COR-L47 (cell line): ENCODE data around the gene HSF2.

Experiments
- DNase-seq: peaks from one replicate; lab custom pipeline; 2025; lab: John Stamatoyannopoulos, UW

The HSF2 gene

DNA sequence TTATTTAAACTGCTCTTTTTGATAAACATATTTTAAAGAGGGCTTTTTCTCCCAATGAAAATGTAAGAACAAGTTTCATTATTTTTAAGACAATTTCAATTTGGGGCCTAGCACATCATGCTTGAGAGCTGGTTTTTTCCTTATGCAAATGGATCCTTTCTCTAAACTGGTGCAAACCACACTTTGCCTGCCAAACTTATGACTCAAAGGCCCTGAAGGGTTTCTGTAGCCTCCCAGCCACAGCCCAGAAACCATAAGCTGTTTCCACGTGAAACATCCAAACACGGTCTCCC lies 451 bp upstream of the HSF2 start:
- DNase-seq, result no peak

- no peak for DNase-seq
These were observed 634 bp downstream of the HSF2 start for GRCh38 chr6:122400121-122400450.

GRCh38 chr6:122400462-122401089 lies 1.1 kb downstream of the HSF2 start:
- DNase-seq, result no peak

GRCh38 chr6:122401104-122401503 lies 1.7 kb downstream of the HSF2 start:
- DNase-seq, result no peak

DNA sequence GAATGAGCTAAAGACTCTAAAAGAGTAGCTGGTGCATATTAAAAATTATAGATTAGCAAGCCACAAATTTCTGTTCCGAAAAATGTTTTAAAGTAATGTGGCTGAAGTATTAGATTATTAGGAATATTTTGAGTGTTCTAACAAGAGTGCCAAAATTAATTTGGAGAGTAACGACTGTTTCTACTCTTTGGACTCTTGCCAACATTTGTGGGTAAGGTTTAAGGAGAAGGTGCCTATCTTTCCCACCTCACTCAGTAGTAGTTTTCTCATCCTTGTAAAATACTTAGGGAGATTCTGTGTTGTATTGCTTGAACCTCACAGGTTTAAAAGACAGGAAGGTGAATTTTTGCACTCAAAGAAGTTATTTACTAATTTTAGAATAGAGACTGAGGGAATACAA lies 5.0 kb downstream of the HSF2 start:
- DNase-seq, result no peak

GRCh38 chr6:122405417-122405816 lies 6.0 kb downstream of the HSF2 start:
- no peak for DNase-seq

DNA sequence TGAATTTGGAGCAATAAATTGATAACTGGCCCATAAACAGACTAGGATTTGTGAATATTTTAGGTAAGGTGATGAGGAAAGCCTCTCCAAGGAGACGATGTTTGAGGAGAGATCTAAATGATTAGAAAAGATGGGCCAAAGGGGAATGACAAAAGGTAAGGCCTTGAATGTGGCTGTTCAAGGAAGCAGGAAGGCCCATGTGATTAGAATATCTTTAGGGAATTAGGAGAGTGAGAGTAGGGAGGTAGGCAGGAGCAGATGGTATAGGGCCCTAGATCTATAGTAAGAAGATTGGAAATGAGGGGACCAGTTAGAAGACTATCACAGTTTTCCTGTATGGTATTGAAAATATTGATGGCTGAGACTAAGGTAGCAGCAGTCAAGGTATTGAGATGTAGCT lies 6.7 kb downstream of the HSF2 start:
- no peak for DNase-seq

- no peak for DNase-seq
These were observed 8.3 kb downstream of the HSF2 start for GRCh38 chr6:122407712-122408111.

- no peak for DNase-seq
These were observed 8.8 kb downstream of the HSF2 start for GRCh38 chr6:122408240-122408639.

- DNase-seq, result no peak
These were observed 9.4 kb downstream of the HSF2 start for GRCh38 chr6:122408702-122409458.

DNA sequence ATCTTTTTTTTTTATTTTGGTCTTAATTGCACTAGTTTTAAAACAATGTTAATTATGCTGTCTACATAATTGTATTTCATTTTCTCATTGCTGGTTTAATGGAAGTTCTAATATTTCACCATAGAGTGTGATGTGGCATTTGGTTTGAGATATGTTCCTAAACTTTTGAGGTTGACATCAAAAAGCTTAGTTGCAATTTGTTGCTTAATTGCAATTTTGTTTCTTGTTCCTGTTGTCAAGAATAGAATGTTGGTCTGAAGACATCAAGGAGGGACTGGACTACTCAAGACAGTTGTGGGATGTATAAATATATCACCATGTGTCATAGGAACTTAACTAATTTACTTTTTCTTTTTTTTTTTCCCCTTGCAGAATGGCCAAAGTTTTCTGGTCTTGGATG lies 12.5 kb downstream of the HSF2 start:
- DNase-seq, result no peak

DNA sequence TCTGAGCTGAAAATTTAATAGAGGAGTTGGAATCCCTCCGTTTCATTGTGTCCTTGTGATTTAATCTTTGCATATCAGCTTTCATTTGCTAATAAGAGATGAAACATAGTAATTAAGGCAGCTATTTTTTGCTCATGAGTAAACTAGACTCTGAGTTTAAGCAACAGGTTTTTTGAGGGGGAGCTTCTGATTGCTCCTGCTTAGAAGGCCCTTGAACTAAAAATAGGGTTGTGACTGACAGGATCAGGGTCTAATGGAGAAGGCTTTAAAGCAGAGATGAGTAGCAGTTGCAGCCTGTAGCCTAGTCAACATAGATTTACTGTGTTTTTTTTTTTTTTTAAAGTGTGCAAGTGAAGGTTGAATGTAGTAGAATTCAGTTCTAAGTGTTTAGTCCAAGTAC lies 17.4 kb downstream of the HSF2 start:
- no peak for DNase-seq

DNA sequence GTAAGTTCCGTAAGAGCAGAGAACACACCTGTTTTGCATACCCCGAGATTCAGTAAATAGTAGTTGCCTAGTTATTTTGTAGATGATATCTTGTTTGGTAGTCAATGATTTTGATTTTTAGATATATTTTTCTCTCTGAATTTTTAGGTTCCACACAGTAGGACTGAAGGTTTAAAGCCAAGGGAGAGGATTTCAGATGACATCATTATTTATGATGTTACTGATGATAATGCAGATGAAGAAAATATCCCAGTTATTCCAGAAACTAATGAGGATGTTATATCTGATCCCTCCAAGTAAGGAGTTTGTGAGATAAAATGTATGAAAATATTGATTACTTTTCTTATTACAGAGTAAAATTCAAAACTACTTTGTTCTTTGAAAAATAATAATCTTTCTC lies 22.6 kb downstream of the HSF2 start:
- DNase-seq, result no peak

- DNase-seq, result no peak
These were observed 23.3 kb downstream of the HSF2 start for GRCh38 chr6:122422614-122423267.

DNA sequence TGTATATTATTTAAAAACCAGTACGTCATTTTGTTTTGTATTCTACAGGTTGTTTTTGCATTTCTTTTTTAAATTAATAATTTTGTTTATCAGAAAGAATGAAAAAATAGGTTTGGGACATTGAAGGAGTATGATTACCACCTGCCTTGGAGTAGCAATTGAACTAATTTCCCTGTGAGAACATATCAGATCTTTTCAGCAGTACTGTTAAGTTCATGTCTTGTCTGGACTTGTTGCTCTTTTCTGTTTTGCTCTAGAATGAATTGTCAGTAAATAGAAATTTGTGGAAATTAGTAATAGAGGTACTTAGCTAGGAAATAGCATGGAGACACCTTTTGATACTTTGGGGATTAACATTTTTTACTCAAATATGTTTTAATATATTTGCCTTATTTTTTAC lies 24.3 kb downstream of the HSF2 start:
- no peak for DNase-seq

DNA sequence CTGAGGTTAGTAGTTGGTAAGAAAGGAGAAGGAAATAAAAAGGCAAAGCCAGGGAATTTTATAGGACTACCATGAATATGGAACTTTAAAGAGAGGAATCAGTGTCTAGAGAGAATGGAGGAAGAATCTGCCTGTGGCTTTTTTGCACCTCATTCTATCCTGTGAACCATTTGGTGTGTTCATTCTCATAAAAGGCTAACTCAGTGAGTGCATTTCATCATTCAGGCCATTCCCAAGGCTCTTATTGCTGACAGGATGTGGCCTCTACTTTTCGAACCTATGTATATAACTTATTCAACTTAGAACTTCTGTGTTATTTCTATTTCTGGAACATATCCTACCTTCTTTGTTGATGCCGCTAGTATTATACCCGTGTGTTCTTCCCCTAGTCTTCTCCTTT lies 27.1 kb downstream of the HSF2 start:
- no peak for DNase-seq

DNA sequence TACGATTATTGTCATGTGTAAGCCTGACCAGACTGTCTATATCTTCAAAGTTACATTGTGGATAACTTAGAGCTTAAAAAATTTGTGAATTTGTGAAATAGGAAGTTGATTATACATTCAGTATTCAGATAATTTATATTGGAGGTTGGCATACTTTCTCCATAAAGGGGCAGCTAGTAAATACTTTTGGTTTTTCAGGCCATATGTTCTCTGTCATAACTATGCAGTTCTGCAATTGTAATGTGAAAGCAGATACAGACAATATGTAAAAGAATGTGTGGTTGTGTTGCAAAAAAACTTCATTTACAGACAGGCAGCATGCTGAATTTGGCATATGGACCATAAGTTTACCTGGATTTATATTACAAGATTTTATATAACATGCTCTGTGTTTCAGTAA lies 29.3 kb downstream of the HSF2 start:
- DNase-seq, result no peak

DNA sequence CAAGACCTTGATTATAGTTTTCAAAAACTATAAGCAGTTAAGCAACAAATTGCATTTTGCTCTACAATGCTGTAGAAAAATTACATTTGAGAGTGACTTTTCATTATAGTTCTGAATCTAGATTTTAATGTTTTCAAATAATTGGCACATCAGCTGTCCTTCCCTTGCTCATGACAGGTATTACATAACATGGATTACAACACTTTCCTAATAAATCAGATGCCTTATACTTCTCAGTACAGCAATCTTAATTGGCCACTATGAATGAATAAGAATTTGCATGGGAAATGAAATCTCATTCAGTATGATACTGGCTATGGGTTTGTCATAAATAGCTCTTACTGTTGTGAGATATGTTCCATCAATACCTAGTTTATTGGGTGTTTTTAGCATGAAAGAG lies 29.9 kb downstream of the HSF2 start:
- DNase-seq, result no peak

- DNase-seq, result no peak
These were observed 32.3 kb downstream of the HSF2 start for GRCh38 chr6:122431780-122432179.

DNA sequence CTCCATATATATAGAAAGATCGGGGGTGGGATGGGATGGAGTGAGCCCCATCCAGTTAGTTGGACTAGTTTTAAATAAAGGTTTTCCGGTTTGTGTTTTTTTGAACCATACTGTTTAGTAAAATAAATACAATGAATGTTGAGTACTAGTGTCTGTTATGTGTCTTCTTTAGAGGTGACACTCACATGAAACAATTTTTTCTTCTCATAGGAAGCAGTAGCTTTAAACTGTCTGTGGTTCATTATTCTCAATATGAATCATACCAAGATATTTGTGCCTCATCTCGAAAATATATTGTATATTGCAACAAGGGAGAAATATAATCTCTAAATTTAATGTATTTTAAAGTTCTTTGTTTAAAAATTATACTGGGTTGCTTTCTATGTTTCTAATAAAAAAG lies 33.4 kb downstream of the HSF2 start:
- no peak for DNase-seq

DNA sequence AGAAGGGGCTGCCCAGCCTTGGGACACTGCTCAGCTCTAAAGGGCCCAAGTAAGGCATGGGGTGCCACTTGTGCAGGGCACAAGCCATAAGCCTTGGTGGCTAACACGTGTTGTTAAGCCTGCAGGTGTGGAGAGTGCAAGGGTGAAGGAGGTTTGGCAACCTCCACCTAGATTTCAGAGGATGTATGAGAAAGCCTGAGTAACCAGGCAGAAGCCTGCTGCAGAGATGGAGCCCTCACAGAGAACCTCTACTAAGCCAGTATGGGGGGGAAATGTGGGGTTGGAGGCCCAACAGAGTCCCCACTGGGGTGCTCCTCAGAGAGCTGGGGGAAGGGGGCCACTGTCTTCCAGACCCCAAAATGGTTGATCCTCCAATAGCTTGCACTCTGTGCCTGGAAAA lies 39.5 kb downstream of the HSF2 start:
- DNase-seq, result no peak

DNA sequence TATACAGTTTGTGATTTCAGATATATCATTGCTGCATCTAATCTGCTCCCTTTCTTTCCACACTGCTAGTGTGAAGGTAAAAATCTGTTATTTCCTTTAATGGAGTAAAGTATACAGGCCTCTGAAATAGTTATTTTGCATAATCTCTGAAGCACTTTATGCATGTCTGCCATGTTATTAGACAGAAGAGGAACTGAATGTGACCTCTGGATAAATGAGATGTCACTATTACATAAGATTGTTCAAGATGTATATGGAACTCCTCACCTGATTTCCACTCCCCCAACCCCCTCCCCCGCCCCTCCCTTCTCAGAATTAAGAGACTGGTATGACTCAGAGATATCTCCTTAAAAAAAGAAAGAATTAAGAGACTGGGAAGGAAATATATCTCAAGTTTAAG lies 45.8 kb downstream of the HSF2 start:
- DNase-seq, result no peak

DNA sequence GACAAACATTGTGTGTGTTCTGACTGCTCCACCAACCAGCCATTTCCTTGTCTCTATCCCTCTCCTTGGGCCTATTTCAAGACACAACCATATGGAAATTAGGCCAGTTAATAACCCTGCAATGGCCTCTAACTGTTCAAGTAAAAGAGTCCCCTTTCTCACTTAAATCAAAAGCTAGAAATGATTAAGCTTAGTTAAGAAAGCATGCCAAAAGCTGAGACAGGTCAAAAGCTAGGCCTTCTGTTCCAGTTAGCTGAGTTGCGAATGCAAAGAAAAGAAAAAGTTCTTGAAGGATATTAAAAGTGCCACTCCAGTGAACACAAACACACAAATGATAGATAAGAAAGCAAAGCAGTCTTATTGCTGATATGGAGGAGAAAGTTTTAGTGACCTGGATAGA lies 49.6 kb downstream of the HSF2 start:
- DNase-seq, result no peak

DNA sequence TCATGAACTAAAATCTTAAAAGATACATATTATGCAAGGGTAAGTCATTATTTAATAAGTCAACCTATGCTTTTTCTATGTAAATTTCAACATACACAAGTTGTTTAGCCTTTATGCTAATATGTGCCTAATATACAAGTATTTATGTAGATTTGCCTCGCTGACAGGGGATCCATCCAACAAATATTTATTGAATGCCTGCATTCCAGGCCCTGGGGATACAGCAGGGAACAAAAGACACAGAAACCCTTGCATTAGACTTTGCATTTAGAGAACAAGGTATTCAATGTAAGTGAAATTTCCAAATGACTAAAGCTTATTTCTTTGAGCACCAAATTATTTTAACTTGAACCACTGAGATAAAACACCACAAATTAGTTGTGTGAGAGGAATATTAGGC lies 53.1 kb downstream of the HSF2 start:
- no peak for DNase-seq
